ENCODE measurements around the gene CARD18. TPM values are rescaled to one million over a fixed set of nuclear protein-coding genes. Genes with fewer than 3 reads are reported as not detected.

The CARD18 gene
- total and polyA plus RNA-seq, 2 of the 13 experiments (the other 11 are each of a cell fraction or from before 2014, with no cell fraction given), result not detected

GRCh38 chr11:105106140-105106539 is 33.4 kb downstream of the CARD18 start:
- Histone ChIP-seq H4K20me1 (ENCODE audit: insufficient read depth, low read length) (no peaks in the 10 kb centered on the region), H3K4me3 (replicated peaks in 1 of 3; ENCODE audit: insufficient read depth in 1 of 3, low read depth in 2 of 3, low read length in 3 of 3) (no peak overlapping the region), H3K79me2 (ENCODE audit: insufficient read depth, low read length) (no peaks in the 10 kb centered on the region), H3K27ac (ENCODE audit: extremely low read length, insufficient read depth, low read length) (no peak overlapping the region), H3K9ac (ENCODE audit: insufficient read depth, low read depth, low read length) (no peak overlapping the region), H3K36me3 (replicated peaks in 1 of 2; ENCODE audit: control insufficient read depth in 1 of 2, insufficient read depth in 2 of 2, low read length in 2 of 2) (no peaks in the 10 kb centered on the region), H3K4me1 (ENCODE audit: insufficient read depth, low read length) (no peaks in the 10 kb centered on the region), H3K9me3 (ENCODE audit: low read length) (no peaks in the 10 kb centered on the region), H3K4me2 (ENCODE audit: low read depth, low read length) (no peak overlapping the region), H2AFZ (ENCODE audit: low read length) (no peak overlapping the region), H3K27me3 (ENCODE audit: control insufficient read depth in 1 of 2, insufficient read depth in 2 of 2, low read length in 2 of 2) (no peaks in the 10 kb centered on the region; a peak in 1 of 5 replicates)
- in situ Hi-C loops (cut with HindIII; ENCODE audit: extremely low pct_ligation_motif_present, low pct_unique_long_range_greater_than_20kb), result no loop called here
- ChIA-PET CTCF (ENCODE audit: low intra/inter-chr PET ratio, low total read pairs) (no interaction called here), POLR2A (no interaction called here)
- ATAC-seq (no peak), FAIRE-seq (no peak), DNase-seq (ENCODE audit: low spot score) (no peak)
- intact Hi-C loops (cut with micrococcal nuclease; ENCODE audit: unreplicated experiment), result no loop called here
- BruUV-seq (replicated peaks), result no TSS peak
- WGBS (ENCODE audit: low lambda C conversion rate), result 0% methylated on average over 1 of the region's 1 CpG
- TF ChIP-seq ZFP36L1 (CRISPR knock-in tag; IDR thresholded peaks at IDR 0.05), result no peak
- TF ChIP-seq CERS6 (CRISPR knock-in tag; IDR thresholded peaks at IDR 0.05), result no peak
- TF ChIP-seq CAMTA2 (CRISPR knock-in tag; IDR thresholded peaks at IDR 0.05; ENCODE audit: borderline replicate concordance), result no peak
- TF ChIP-seq ZSCAN12 (CRISPR knock-in tag; IDR thresholded peaks at IDR 0.05), result no peak
- TF ChIP-seq CBX2 (IDR thresholded peaks at IDR 0.05; ENCODE audit: low read depth, low read length), result no peak
- no peak for TF ChIP-seq CBX2 (CRISPR knock-in tag; IDR thresholded peaks at IDR 0.05; ENCODE audit: low read depth)
- TF ChIP-seq RARA (CRISPR knock-in tag; IDR thresholded peaks at IDR 0.05), result no peak
- no peak for TF ChIP-seq IKZF5 (CRISPR knock-in tag; IDR thresholded peaks at IDR 0.05)
- TF ChIP-seq ELF4 (CRISPR knock-in tag; IDR thresholded peaks at IDR 0.05; ENCODE audit: borderline replicate concordance), result no peak
- no peak for TF ChIP-seq ZNF703 (CRISPR knock-in tag; IDR thresholded peaks at IDR 0.05; ENCODE audit: borderline replicate concordance)
- TF ChIP-seq LCORL (IDR thresholded peaks at IDR 0.05), result no peak
- no peak for TF ChIP-seq LCORL (CRISPR knock-in tag; IDR thresholded peaks at IDR 0.05)
- TF ChIP-seq, protein P1, sequence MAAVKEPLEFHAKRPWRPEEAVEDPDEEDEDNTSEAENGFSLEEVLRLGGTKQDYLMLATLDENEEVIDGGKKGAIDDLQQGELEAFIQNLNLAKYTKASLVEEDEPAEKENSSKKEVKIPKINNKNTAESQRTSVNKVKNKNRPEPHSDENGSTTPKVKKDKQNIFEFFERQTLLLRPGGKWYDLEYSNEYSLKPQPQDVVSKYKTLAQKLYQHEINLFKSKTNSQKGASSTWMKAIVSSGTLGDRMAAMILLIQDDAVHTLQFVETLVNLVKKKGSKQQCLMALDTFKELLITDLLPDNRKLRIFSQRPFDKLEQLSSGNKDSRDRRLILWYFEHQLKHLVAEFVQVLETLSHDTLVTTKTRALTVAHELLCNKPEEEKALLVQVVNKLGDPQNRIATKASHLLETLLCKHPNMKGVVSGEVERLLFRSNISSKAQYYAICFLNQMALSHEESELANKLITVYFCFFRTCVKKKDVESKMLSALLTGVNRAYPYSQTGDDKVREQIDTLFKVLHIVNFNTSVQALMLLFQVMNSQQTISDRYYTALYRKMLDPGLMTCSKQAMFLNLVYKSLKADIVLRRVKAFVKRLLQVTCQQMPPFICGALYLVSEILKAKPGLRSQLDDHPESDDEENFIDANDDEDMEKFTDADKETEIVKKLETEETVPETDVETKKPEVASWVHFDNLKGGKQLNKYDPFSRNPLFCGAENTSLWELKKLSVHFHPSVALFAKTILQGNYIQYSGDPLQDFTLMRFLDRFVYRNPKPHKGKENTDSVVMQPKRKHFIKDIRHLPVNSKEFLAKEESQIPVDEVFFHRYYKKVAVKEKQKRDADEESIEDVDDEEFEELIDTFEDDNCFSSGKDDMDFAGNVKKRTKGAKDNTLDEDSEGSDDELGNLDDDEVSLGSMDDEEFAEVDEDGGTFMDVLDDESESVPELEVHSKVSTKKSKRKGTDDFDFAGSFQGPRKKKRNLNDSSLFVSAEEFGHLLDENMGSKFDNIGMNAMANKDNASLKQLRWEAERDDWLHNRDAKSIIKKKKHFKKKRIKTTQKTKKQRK (IDR thresholded peaks at IDR 0.05; ENCODE audit: low read length), result no peak
- TF ChIP-seq ZSCAN9 (CRISPR knock-in tag; IDR thresholded peaks at IDR 0.05; ENCODE audit: borderline replicate concordance), result no peak
- TF ChIP-seq ZNF326 (CRISPR knock-in tag; IDR thresholded peaks at IDR 0.05; ENCODE audit: borderline replicate concordance), result no peak
- TF ChIP-seq ZNF432 (CRISPR knock-in tag; IDR thresholded peaks at IDR 0.05; ENCODE audit: borderline replicate concordance), result no peak
- no peak for TF ChIP-seq NR1H2 (CRISPR knock-in tag; IDR thresholded peaks at IDR 0.05; ENCODE audit: borderline replicate concordance, low read depth)

Measured in HepG2 (cell line).